HG03575 (cell line): Measurements from ENCODE around the gene AKNA.

Source experiments
- ATAC-seq: cut with Tn5 transposase; IDR thresholded peaks from one replicate; pipeline ENCODE4 v1.9.1; 2021; ENCODE audit not compliant: unreplicated experiment, insufficient number of reproducible peaks, low FRiP score; ENCODE audit errors: extremely low read depth

Gene AKNA

GRCh38 chr9:114367772-114368569, 19.8 kb downstream of the AKNA start:
- ATAC-seq = no peak

DNA sequence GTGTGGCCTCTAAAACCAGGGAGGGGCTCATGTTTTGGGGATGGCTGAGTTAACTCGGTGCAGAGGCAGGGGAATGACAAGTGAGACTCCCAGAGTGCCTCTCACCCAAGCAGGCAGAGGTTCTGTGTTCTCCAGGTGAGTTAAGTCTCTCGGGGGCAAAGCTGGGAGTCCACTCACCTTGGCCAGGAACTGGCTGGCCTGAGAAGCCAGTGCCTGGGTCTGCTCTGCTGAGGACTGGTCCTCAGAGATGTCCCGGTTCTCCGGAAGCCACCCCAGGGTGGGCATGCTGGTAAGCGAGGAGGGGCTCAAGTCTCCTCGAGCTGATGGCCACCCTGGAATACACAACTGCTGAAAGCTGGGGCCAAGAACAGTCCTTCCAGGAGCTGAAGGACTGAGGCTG, 20.4 kb downstream of the AKNA start:
- ATAC-seq = no peak

- peak; percentile 43 for ATAC-seq
These were observed 21.3 kb downstream of the AKNA start for GRCh38 chr9:114366334-114367128.

DNA sequence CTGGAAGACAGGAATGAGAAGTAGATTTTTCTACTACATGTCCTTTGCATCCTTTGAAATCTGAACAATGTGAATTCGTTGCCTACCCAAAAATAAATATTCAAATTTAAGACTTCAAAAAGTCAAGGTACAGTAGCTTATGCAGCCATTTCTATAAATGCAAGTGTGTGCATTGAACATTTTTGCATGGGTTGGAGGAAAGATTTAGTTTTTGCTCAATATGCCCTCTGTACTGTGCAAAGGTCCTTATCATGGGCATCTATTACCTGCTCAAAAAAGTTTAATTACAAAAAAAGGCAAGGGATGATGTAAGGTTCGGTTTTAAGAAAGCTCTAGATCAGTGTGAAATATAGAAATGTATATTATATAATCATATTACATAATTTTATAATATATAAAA, 22.6 kb downstream of the AKNA start:
- ATAC-seq = no peak

- no peak for ATAC-seq
These were observed 23.4 kb downstream of the AKNA start for GRCh38 chr9:114364134-114365041.

- no peak for ATAC-seq
These were observed 24.4 kb downstream of the AKNA start for GRCh38 chr9:114363424-114363823.

DNA sequence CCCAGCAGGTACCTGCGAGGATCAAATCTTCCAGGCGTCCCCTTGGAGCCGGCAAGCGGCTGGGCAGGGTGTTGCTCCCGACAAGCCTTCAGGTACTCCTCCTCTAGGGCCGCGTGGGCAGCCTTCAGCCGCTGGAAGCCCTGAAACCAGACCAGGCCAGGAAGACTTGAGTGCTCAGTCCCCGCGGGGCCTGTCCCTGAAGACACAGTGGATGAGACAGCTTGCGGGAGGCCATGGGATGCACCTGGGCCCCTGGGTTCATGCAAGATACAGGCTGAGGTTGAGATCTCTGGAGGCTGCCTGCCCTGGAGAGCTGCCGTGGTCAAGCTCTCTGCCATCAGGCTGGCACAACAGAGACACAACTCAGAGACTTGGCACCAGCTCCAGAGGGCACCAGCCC, 25.4 kb downstream of the AKNA start:
- ATAC-seq = no peak

- ATAC-seq = no peak
These were observed 26.2 kb downstream of the AKNA start for GRCh38 chr9:114361542-114361941.

GRCh38 chr9:114359801-114360200, 28.0 kb downstream of the AKNA start:
- ATAC-seq = no peak

DNA sequence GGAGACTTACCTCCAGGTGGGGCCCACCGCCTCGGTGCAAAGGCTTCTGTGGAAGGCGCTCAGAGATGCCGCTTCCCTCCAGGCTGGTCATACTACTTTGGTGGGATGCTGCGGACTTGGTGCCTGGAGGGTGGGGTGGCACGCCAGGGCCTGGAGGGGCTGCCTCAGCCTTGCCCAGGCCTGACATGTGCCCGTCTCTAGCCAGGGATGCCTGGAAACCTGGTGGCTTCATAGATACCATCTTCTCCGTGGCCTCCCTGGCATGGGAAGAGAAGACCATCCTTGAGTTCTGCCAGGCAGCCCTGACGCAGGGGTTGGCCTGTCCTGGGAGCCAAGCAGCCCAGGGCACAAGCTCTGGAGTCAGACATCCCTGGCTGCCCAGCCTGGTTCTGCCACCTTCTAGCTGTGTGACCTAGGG, 29.9 kb downstream of the AKNA start:
- no peak for ATAC-seq

DNA sequence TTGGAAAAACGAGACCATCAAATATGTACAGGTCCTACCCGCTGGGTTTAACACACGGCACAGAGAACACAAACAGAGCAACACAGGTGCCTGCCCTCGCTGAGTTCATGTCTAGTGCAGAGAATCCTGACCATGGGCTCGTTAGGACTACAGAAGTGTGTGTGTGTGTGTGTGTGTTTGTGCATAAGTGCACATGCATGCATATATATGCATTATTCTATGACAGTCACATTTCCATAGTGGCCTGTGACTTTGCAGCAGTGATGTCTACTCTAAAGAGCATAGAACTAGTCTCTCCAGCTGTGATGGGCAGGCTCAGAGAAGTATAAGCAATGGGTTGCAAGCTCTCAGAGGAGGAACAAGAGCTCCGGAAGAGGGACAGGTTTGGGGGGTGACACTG, 30.4 kb downstream of the AKNA start:
- no peak for ATAC-seq

- ATAC-seq = no peak
These were observed 31.0 kb downstream of the AKNA start for GRCh38 chr9:114356792-114357191.

- ATAC-seq = no peak
These were observed 32.0 kb downstream of the AKNA start for GRCh38 chr9:114355821-114356220.

- ATAC-seq = no peak
These were observed 35.9 kb downstream of the AKNA start for GRCh38 chr9:114351932-114352331.

DNA sequence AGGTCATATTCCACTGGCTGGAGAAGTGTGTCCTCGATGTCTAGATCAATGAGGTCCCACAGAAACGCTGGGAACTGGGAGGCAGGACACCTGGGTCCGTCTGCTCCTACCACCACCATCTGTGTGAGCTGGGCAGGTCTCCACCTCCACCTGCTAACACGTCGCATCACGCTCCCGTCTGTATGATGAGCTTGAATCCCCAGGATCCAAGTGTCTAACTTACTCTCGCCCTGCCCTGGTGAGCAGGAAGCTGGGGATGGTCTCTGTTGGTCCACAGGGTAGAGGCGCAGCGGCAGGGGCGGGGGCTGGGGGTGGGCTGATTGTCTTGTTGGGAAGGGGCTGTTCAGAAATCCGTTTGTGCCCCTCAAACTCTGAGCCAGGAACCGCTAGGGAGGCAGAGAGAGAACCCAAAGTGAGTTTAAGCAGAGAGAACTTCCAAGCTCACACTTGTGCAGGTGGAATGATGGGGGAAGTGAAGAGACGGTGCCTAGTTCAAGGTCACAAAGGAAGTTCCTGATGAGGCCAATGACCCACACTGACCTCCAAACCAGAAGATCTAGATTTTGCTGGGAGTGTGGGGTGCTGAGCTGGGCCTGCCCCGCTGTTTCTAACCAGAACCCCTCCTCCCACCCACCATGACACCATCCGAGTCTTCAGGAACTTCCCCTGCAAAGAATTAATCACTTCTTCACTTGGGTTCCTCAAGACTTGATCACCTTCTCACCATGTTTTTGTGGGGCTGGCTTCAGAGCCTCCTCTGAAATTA, 37.0 kb downstream of the AKNA start:
- ATAC-seq = no peak

DNA sequence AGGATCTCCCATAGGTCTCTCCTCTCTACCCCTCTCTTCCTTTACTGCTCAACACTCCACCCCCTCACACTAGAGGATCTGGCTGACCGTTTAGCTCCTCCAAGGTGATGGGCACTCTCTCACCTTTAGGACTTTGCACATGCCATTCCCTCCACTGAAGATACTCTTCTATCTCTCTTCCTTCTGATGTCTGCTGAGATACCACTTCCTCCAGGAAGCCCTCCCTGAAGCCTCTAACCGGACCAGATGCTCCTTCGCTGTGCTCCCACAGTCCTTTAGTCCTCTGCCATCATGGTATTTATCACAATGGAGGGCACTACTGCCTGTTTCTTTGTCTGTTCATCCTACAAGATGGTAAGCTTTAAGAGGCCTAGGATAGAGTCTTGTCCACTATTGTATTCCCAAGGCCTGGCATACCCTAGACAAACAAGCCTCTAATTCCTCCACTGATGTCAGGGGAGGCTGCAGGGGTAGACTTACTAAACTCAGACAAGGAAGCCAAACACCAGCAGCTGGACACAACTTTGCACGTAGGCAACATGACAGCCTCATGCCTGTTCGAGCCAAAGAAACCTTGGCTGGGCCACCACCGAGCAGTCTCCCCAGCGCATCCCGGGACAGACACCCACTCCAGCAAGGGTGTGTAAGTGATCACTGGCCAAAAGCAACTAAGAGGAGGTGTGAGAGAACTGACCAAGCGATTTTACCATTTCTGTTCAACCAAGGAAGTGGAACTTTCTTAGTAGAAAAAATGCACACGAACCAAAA, 37.9 kb downstream of the AKNA start:
- no peak for ATAC-seq

DNA sequence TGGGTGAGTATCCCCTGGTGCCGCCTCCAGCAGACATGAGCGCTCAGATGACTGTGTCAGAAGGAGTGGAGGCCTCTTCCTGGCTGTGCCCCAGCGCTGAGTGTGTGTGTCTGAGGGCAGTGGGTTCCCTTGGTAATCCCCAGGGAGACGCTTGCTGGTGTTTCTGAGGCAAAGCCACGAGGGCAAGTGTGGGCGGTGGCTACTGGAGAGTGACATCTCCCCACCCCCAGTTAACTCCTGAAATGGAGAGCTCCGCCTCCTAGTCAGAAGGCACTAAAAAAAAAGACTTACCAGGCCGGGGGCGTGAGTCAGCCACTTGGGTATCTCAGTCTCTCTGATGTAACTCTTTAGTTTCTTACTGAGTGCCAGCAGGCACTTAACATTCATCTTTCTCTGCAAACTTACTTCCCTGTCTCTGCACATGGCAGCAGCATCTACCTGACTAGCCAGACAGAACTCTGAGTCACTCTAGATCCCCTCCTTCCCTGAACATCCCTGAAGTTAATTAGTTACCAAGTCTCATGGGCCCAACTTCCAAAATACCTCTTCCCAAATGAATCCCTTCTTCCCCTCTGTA, 38.8 kb downstream of the AKNA start:
- peak; percentile 84 for ATAC-seq
